WTC11 (cell line): ENCODE results near the gene ANAPC4. TPM values are rescaled to one million over a fixed set of nuclear protein-coding genes. Genes with fewer than 3 reads are reported as not detected.

Source experiments
- ATAC-seq: fragments of 200-7000 bp; cut with Tn5 transposase; 2 replicates; pipeline ENCODE4 v1.10.0; 2021; ENCODE audit warnings: mild to moderate bottlenecking, moderate library complexity
- CTCF ChIA-PET: fragments of 300-600 bp; sonication (Branson Sonifier 250); formaldehyde crosslinking; loops from one replicate; lab custom pipeline; 2021; ENCODE audit warnings: antibody characterized with exemption; lab: Charles Lee
- POLR2A ChIA-PET: fragments of 350-600 bp; sonication (Branson Sonifier 250); formaldehyde crosslinking; loops from one replicate; lab custom pipeline; 2021; ENCODE audit warnings: antibody characterized with exemption; lab: Charles Lee
- DNase-seq: peaks from one replicate; pipeline ENCODE4 v3.0.0; 2021; ENCODE audit warnings: low spot score
- H3K27ac Mint-ChIP-seq: 2 replicates; pipeline ENCODE4 v1.8.0; 2021; ENCODE audit warnings: mixed read lengths
- H3K27me3 Mint-ChIP-seq: 2 replicates; pipeline ENCODE4 v1.8.0; 2021; ENCODE audit warnings: low read depth, mild to moderate bottlenecking, moderate library complexity, mixed read lengths
- H3K36me3 Mint-ChIP-seq: 2 replicates; pipeline ENCODE4 v1.8.0; 2021; ENCODE audit warnings: mixed read lengths
- H3K4me1 Mint-ChIP-seq: 2 replicates; pipeline ENCODE4 v1.8.0; 2022; ENCODE audit warnings: mixed read lengths
- H3K4me3 Mint-ChIP-seq: 2 replicates; pipeline ENCODE4 v1.8.0; 2021; ENCODE audit warnings: mild to moderate bottlenecking, moderate library complexity, mixed read lengths
- H3K9me3 Mint-ChIP-seq: 2 replicates; pipeline ENCODE4 v1.8.0; 2021; ENCODE audit warnings: mixed read lengths
- ATF1 ChIP-seq: sonication (generic); formaldehyde crosslinking; IDR thresholded peaks from 2 replicates; pipeline ENCODE4 v1.8.1; 2023; ENCODE audit warnings: mild to moderate bottlenecking, moderate library complexity, missing genetic modification reagents
- ATF3 ChIP-seq: sonication (generic); formaldehyde crosslinking; conservative IDR thresholded peaks from 2 replicates; pipeline ENCODE4 v1.8.1; 2022; ENCODE audit warnings: mild to moderate bottlenecking, missing genetic modification reagents
- CTCF ChIP-seq: fragments of 200-600 bp; IDR thresholded peaks from 2 replicates; pipeline ENCODE4 v1.8.0; 2022; ENCODE audit warnings: antibody characterized with exemption
- ESRRA ChIP-seq: sonication (generic); formaldehyde crosslinking; IDR thresholded peaks from 2 replicates; pipeline ENCODE4 v1.8.1; 2022; ENCODE audit warnings: mild to moderate bottlenecking, missing genetic modification reagents, borderline replicate concordance
- GTF2I ChIP-seq: fragments of 250-450 bp; sonication (Bioruptor Pico); conservative IDR thresholded peaks from 2 replicates; pipeline ENCODE4 v1.4.0; 2021; ENCODE audit warnings: mild to moderate bottlenecking
- NFE2L1 ChIP-seq: sonication (generic); formaldehyde crosslinking; IDR thresholded peaks from 2 replicates; pipeline ENCODE4 v1.8.1; 2023; ENCODE audit warnings: missing genetic modification reagents
- NR1H2 ChIP-seq: sonication (generic); formaldehyde crosslinking; IDR thresholded peaks from 2 replicates; pipeline ENCODE4 v1.9.0; 2021; ENCODE audit warnings: mild to moderate bottlenecking, moderate library complexity, missing genetic modification reagents
- NR3C1 ChIP-seq: sonication (generic); formaldehyde crosslinking; conservative IDR thresholded peaks from 2 replicates; pipeline ENCODE4 v1.8.1; 2023; ENCODE audit warnings: low read depth, mild to moderate bottlenecking, missing genetic modification reagents
- RELA ChIP-seq: sonication (generic); formaldehyde crosslinking; IDR thresholded peaks from 2 replicates; pipeline ENCODE4 v1.8.1; 2022; ENCODE audit warnings: missing genetic modification reagents, mild to moderate bottlenecking, borderline replicate concordance
- SMAD4 ChIP-seq: sonication (generic); formaldehyde crosslinking; IDR thresholded peaks from 2 replicates; pipeline ENCODE4 v1.8.0; 2022; ENCODE audit warnings: mild to moderate bottlenecking, missing genetic modification reagents
- TEAD1 ChIP-seq: sonication (generic); formaldehyde crosslinking; IDR thresholded peaks from 2 replicates; pipeline ENCODE4 v1.8.0; 2022; ENCODE audit warnings: mild to moderate bottlenecking, missing genetic modification reagents
- TEAD4 ChIP-seq: sonication (generic); formaldehyde crosslinking; IDR thresholded peaks from 2 replicates; pipeline ENCODE4 v1.8.0; 2022; ENCODE audit warnings: mild to moderate bottlenecking, missing genetic modification reagents
- USF2 ChIP-seq: sonication (generic); formaldehyde crosslinking; IDR thresholded peaks from 2 replicates; pipeline ENCODE4 v1.8.1; 2023; ENCODE audit warnings: mild to moderate bottlenecking, missing genetic modification reagents, moderate library complexity
- ZNF121 ChIP-seq: sonication (generic); formaldehyde crosslinking; IDR thresholded peaks from 2 replicates; pipeline ENCODE4 v1.8.0; 2023; ENCODE audit warnings: missing genetic modification reagents
- ZNF416 ChIP-seq: fragments of 250-450 bp; sonication (Bioruptor Pico); IDR thresholded peaks from 2 replicates; pipeline ENCODE4 v1.9.0; 2021; ENCODE audit warnings: mild to moderate bottlenecking, inconsistent platforms
- ZNF532 ChIP-seq: fragments of 250-450 bp; sonication (Bioruptor Pico); IDR thresholded peaks from 2 replicates; pipeline ENCODE4 v1.9.0; 2021; ENCODE audit warnings: mild to moderate bottlenecking, borderline replicate concordance
- ZNF671 ChIP-seq: fragments of 250-450 bp; sonication (Bioruptor Pico); IDR thresholded peaks from 2 replicates; pipeline ENCODE4 v1.8.0; 2021; ENCODE audit warnings: mild to moderate bottlenecking
- total RNA-seq: library from RNA; stranded (reverse); gene quantifications from 3 replicates; pipeline ENCODE4 v1.2.3, GENCODE V29; 2021
- TF ChIP-seq, protein P1 (sequence below): sonication (generic); formaldehyde crosslinking; IDR thresholded peaks from 2 replicates; pipeline ENCODE4 v1.8.0; 2023; ENCODE audit warnings: mild to moderate bottlenecking, missing genetic modification reagents
- TF ChIP-seq, protein P2 (sequence below): sonication (generic); formaldehyde crosslinking; IDR thresholded peaks from 2 replicates; pipeline ENCODE4 v1.8.1; 2022; ENCODE audit warnings: low read depth, mild to moderate bottlenecking, moderate library complexity, missing genetic modification reagents, borderline replicate concordance

Gene ANAPC4
- total RNA-seq, 1 experiment from 2014 or later = 40.5 TPM

- DNase-seq = no peak
- Mint-ChIP-seq H3K9me3 (peaks cover 4% of the 10 kb centered on the region), H3K36me3 (peaks cover 53% of the 10 kb centered on the region), H3K27me3 (no peaks in the 10 kb centered on the region), H3K27ac (no peak overlapping the region; the same call in 1 of the 2 replicates), H3K4me1 (no peaks in the 10 kb centered on the region), H3K4me3 (no peak overlapping the region)
- ChIA-PET CTCF (no interaction called here), POLR2A (no interaction called here)
- TF ChIP-seq SMAD4 (CRISPR knock-in tag) (no peak), NR3C1 (CRISPR knock-in tag) (no peak), ESRRA (CRISPR knock-in tag) (no peak), NR1H2 (CRISPR knock-in tag) (no peak), RELA (no peak), CTCF (no peak), NFE2L1 (CRISPR knock-in tag) (no peak), ZNF416 (no peak), TEAD4 (no peak), GTF2I (no peak), ATF1 (CRISPR knock-in tag) (no peak), ZNF671 (CRISPR knock-in tag) (no peak), TEAD1 (CRISPR knock-in tag) (no peak), USF2 (CRISPR knock-in tag) (no peak), ATF3 (no peak), ZNF532 (CRISPR knock-in tag) (no peak), ZNF121 (CRISPR knock-in tag) (no peak)
- TF ChIP-seq, protein P1, sequence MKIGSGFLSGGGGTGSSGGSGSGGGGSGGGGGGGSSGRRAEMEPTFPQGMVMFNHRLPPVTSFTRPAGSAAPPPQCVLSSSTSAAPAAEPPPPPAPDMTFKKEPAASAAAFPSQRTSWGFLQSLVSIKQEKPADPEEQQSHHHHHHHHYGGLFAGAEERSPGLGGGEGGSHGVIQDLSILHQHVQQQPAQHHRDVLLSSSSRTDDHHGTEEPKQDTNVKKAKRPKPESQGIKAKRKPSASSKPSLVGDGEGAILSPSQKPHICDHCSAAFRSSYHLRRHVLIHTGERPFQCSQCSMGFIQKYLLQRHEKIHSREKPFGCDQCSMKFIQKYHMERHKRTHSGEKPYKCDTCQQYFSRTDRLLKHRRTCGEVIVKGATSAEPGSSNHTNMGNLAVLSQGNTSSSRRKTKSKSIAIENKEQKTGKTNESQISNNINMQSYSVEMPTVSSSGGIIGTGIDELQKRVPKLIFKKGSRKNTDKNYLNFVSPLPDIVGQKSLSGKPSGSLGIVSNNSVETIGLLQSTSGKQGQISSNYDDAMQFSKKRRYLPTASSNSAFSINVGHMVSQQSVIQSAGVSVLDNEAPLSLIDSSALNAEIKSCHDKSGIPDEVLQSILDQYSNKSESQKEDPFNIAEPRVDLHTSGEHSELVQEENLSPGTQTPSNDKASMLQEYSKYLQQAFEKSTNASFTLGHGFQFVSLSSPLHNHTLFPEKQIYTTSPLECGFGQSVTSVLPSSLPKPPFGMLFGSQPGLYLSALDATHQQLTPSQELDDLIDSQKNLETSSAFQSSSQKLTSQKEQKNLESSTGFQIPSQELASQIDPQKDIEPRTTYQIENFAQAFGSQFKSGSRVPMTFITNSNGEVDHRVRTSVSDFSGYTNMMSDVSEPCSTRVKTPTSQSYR (CRISPR knock-in tag) = no peak
- TF ChIP-seq, protein P2, sequence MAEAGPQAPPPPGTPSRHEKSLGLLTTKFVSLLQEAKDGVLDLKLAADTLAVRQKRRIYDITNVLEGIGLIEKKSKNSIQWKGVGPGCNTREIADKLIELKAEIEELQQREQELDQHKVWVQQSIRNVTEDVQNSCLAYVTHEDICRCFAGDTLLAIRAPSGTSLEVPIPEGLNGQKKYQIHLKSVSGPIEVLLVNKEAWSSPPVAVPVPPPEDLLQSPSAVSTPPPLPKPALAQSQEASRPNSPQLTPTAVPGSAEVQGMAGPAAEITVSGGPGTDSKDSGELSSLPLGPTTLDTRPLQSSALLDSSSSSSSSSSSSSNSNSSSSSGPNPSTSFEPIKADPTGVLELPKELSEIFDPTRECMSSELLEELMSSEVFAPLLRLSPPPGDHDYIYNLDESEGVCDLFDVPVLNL (CRISPR knock-in tag) = no peak
- no peak for ATAC-seq
These were observed 24.0 kb downstream of the ANAPC4 start for GRCh38 chr4:25401066-25401465.
